Thyroid gland (tissue), 4 donors: Measurements from ENCODE around the gene POLR3H. TPM values are rescaled to one million over a fixed set of nuclear protein-coding genes. Genes with fewer than 3 reads are reported as not detected.

Experiments used
- DNase-seq, 2 donors: peaks; one replicate each; pipeline ENCODE4 v3.0.0-alpha.2; 2019
- H3K27ac ChIP-seq, 3 donors: fragments of 200-600 bp; sonication (generic); 1 replicate in 2 of 3; 2 replicates in 1 of 3; pipeline ENCODE4 v1.5.1; 2016 to 2019; ENCODE audit warnings: mild to moderate bottlenecking in 1 of 3, moderate library complexity in 1 of 3
- H3K27me3 ChIP-seq: fragments of 200-600 bp; sonication (generic); one replicate; pipeline ENCODE4 v1.5.1; 2019
- H3K36me3 ChIP-seq, 2 donors: fragments of 200-600 bp; sonication (generic); one replicate each; pipeline ENCODE4 v1.5.1; 2016 to 2019
- H3K4me1 ChIP-seq, 2 donors: fragments of 200-600 bp; sonication (generic); one replicate each; pipeline ENCODE4 v1.5.1; 2017 to 2019
- H3K4me3 ChIP-seq, 3 donors: fragments of 200-600 bp; sonication (generic); replicated peaks in 1 of 3; 1 replicate in 2 of 3; 2 replicates in 1 of 3; pipeline ENCODE4 v1.5.1; 2016; ENCODE audit warnings: mild to moderate bottlenecking in 1 of 3
- H3K9me3 ChIP-seq: fragments of 200-600 bp; sonication (generic); one replicate; pipeline ENCODE4 v1.5.1; 2017
- POLR2A ChIP-seq, 2 donors: fragments of 450-650 bp; IDR thresholded peaks; one replicate each; pipeline ENCODE4 v1.6.1; 2017; ENCODE audit warnings: antibody characterized with exemption in 2 of 2, mild to moderate bottlenecking in 2 of 2, moderate library complexity in 1 of 2
- WGBS, 2 donors: methylation state at CpG; one replicate each; pipeline ENCODE4 v1.1.5; 2017; 5-methylcytosine and 5-hydroxymethylcytosine counted together
- intact Hi-C: fragments of 100-400 bp; cut with DNase I; formaldehyde crosslinking; loops from one replicate; pipeline ENCODE4 v1.15.1; 2023
- total RNA-seq, 4 donors: library from RNA; depleted of rRNA; stranded (reverse); fragments of >200 nt; gene quantifications; one replicate each; pipeline ENCODE4 v1.2.3, GENCODE V29; 2016
- TF ChIP-seq, protein P1 (sequence below), 6 experiments: fragments of 200-600 bp in 3 of 6; fragments of 450-650 bp in 3 of 6; sonication (generic) in 3 of 6; IDR thresholded peaks; one replicate each; pipeline ENCODE4 v1.5.1; 2016 to 2019; ENCODE audit warnings: antibody characterized with exemption in 6 of 6, mild to moderate bottlenecking in 2 of 6, inconsistent platforms in 1 of 6, moderate library complexity in 1 of 6

The POLR3H gene
- total RNA-seq, 4 donors from 2014 or later, result 20.6 to 27.3 (median 25.3) TPM

DNA sequence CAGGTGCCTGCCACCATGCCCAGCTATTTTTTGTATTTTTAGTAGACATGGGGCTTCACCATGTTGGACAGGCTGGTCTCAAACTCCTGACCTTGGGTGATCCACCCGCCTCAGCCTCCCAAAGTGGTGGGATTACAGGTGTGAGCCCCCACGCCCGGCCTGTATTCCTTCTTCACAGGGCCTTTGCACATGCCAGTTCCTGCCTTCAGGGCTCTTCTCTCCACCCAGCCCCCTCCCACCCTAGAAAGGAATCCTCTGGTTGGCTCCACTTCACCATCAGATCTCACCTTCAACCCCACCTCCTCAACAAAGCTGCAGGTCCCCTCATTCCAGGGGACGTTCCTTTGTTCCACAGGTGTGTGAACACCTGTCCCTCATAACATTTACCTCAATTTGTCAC is 2.0 kb downstream of the POLR3H start:
- peaks cover 16 to 26% of the 10 kb centered on the region in 2 donors for H3K4me1 ChIP-seq
- no peaks in the 10 kb centered on the region for H3K9me3 ChIP-seq
- intact Hi-C loops, result loop anchor here (5.0 kb wide), 1 partner anchor 55 kb away; no protein-coding TSS in a partner anchor
- no peaks in the 10 kb centered on the region for H3K36me3 ChIP-seq
- H3K4me3 ChIP-seq, result no peak overlapping the region
- DNase-seq, result no peak
- 93 to 100% methylated on average over 4 of the region's 4 CpGs for WGBS, 2 donors
- H3K27ac ChIP-seq, result no peak overlapping the region
- TF ChIP-seq, protein P1, sequence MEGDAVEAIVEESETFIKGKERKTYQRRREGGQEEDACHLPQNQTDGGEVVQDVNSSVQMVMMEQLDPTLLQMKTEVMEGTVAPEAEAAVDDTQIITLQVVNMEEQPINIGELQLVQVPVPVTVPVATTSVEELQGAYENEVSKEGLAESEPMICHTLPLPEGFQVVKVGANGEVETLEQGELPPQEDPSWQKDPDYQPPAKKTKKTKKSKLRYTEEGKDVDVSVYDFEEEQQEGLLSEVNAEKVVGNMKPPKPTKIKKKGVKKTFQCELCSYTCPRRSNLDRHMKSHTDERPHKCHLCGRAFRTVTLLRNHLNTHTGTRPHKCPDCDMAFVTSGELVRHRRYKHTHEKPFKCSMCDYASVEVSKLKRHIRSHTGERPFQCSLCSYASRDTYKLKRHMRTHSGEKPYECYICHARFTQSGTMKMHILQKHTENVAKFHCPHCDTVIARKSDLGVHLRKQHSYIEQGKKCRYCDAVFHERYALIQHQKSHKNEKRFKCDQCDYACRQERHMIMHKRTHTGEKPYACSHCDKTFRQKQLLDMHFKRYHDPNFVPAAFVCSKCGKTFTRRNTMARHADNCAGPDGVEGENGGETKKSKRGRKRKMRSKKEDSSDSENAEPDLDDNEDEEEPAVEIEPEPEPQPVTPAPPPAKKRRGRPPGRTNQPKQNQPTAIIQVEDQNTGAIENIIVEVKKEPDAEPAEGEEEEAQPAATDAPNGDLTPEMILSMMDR (IDR thresholded peaks at IDR 0.05), result no peak
- no peak for TF ChIP-seq POLR2A (IDR thresholded peaks at IDR 0.05)
- no peaks in the 10 kb centered on the region for H3K27me3 ChIP-seq

DNA sequence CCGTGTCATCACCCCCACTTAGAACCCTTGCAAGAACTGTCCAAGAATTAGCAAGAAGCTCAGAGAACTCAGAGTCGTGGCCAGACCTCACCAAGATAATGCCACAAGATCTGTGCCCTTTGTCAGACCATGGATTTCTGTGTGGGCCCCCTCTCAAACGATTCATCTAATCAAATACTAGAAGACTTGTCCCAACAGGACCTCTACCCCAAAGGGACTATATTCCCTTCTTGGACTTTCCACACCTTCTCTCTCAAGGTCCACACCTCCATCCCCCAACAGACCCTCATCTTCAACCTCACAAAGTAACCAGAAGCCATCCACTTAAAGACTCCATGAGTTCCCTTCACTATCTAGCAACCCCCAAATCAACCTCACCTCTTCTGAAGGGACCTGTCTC is 2.8 kb downstream of the POLR3H start:
- TF ChIP-seq, protein P1 (IDR thresholded peaks at IDR 0.05), result no peak
- no peak for TF ChIP-seq POLR2A (IDR thresholded peaks at IDR 0.05)
- no peaks in the 10 kb centered on the region for H3K27me3 ChIP-seq
- H3K36me3 ChIP-seq, result no peaks in the 10 kb centered on the region
- no peak overlapping the region for H3K27ac ChIP-seq
- intact Hi-C loops, result loop anchor here (5.0 kb wide), 1 partner anchor 56 kb away; no protein-coding TSS in a partner anchor
- WGBS, 2 donors, result 74 to 79% methylated on average over 3 of the region's 3 CpGs
- DNase-seq, result no peak
- H3K4me1 ChIP-seq, result peaks cover 16 to 26% of the 10 kb centered on the region in 2 donors
- H3K4me3 ChIP-seq, result no peak overlapping the region
- no peaks in the 10 kb centered on the region for H3K9me3 ChIP-seq

DNA sequence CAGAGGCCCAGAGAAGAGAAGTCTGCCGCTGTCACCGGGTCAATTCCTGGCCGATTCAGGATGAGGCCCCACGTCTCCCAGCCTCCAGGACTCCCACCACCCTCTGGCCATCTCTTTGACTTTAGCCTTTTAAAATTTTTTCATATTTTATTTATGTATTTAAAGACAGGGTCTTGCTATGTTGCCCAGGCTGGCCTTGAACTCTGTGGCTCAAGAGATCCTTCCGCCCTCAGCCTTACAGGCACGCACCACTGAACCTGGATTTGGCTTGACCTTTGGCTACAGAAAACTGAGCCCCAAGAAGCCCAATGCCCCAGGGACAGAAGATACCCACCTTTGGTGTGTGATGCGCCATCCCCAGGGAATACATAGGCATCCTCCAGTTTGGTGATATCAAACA is 3.9 kb downstream of the POLR3H start:
- TF ChIP-seq, protein P1 (IDR thresholded peaks at IDR 0.05), result no peak
- no peak for TF ChIP-seq POLR2A (IDR thresholded peaks at IDR 0.05)
- intact Hi-C loops, result loop anchor here (5.0 kb wide), 1 partner anchor 57 kb away; no protein-coding TSS in a partner anchor
- H3K27ac ChIP-seq, result no peak overlapping the region

DNA sequence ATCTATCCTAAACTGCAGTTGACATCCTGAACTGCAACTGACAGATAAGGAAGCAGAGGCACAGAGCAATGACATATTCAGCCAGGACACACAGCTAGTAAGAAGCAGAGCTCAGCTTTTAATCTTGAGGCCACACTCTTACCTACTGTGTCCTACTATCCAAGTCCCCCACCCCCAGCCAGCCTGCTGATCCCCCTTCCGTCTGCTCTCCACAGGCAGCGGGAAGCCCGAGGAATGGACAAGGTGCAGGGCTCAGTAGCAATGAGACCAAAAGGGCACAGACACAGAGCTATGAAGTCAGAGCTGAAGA is 4.3 kb downstream of the POLR3H start:
- no peaks in the 10 kb centered on the region for H3K36me3 ChIP-seq
- no peak for TF ChIP-seq POLR2A (IDR thresholded peaks at IDR 0.05)
- TF ChIP-seq, protein P1 (IDR thresholded peaks at IDR 0.05), result no peak
- 89 to 90% methylated on average over 3 of the region's 3 CpGs for WGBS, 2 donors
- H3K27me3 ChIP-seq, result no peaks in the 10 kb centered on the region
- H3K4me1 ChIP-seq, result peaks cover 15 to 24% of the 10 kb centered on the region in 2 donors
- no peak for DNase-seq
- H3K27ac ChIP-seq, result no peak overlapping the region
- no peak overlapping the region for H3K4me3 ChIP-seq
- H3K9me3 ChIP-seq, result no peaks in the 10 kb centered on the region
- intact Hi-C loops, result loop anchor here (5.0 kb wide), 1 partner anchor 57 kb away; no protein-coding TSS in a partner anchor

More for the DNA sequence above, 3.9 kb downstream of the POLR3H start:
- WGBS, 2 donors, result 89 to 90% methylated on average over 7 of the region's 7 CpGs
- no peaks in the 10 kb centered on the region for H3K27me3 ChIP-seq
- H3K4me3 ChIP-seq, result no peak overlapping the region
- H3K9me3 ChIP-seq, result no peaks in the 10 kb centered on the region
- H3K36me3 ChIP-seq, result no peaks in the 10 kb centered on the region
- H3K4me1 ChIP-seq, result peaks cover 16 to 26% of the 10 kb centered on the region in 2 donors
- no peak for DNase-seq

DNA sequence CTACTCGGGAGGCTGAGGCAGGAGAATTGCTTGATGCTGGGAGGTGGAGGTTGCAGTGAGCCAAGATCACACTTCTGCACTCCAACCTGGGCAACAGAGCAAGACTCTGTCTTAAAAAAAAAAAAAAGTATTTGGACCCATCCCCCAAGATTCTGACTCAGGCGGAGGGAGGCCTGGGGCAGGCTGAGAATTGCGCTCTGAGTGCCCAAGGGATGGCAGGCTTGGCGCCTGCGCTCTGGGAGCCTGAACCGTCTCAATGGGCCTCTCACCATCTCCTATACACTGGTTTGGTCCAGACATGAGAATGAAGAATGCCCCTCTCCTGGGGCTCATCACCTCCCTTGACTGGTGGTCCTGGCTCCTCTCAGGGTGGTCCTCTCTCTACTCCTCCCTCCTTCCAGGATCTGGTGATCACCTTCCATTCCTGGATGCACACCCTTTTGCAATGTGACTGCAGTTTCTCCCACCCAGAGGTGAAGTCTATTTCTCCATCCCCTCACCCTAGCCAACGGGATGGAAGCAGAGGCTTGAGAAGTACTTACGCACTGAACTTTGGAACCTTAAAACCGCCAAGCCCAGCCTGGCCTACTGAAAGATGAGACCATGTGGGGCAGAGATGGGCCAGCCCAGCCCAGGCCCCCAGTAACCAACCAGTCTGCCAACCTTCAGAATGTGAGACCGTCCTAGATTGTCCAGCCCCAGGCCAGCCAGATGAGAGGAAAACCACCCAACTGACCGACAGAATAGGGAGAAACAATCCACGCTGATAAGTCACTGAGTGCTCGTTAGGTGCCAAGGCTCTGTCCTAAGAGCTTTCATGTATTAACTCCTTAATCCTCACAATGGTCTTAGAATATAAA is 4.9 kb downstream of the POLR3H start:
- Histone ChIP-seq H3K9me3 (no peaks in the 10 kb centered on the region), H3K27ac (no peak overlapping the region), H3K27me3 (no peaks in the 10 kb centered on the region), H3K36me3 (no peaks in the 10 kb centered on the region), H3K4me1 (peaks cover 12 to 20% of the 10 kb centered on the region in 2 donors), H3K4me3 (no peak overlapping the region)
- WGBS, 2 donors, result 68 to 77% methylated on average over 11 to 13 of the region's 13 CpGs
- no peak for DNase-seq
- TF ChIP-seq, protein P1 (IDR thresholded peaks at IDR 0.05), result no peak
- no peak for TF ChIP-seq POLR2A (IDR thresholded peaks at IDR 0.05)
- intact Hi-C loops, result loop anchor here (5.0 kb wide), 1 partner anchor 58 kb away; no protein-coding TSS in a partner anchor
